Endothelial cell of umbilical vein (primary cell): ENCODE results near the gene INHBC. TPM values are rescaled to one million over a fixed set of nuclear protein-coding genes. Genes with fewer than 3 reads are reported as not detected.

ENCODE experiments used
- BruUV-seq: library from RNA; stranded (reverse); fragments of 400-500 nt; replicated peaks from 2 replicates; lab custom pipeline; 2021; lab: Mats Ljungman, UMichigan
- CTCF ChIA-PET: fragments of 300-600, 350-600 bp; sonication (Branson Sonifier 250); formaldehyde crosslinking; loops from one replicate; lab custom pipeline; 2021; ENCODE audit warnings: antibody characterized with exemption, inconsistent platforms; lab: Charles Lee
- POLR2A ChIA-PET: fragments of 300-600, 350-600 bp; sonication (Branson Sonifier 250); formaldehyde crosslinking; loops from one replicate; lab custom pipeline; 2021; ENCODE audit warnings: antibody characterized with exemption, inconsistent platforms; lab: Charles Lee
- DNase-seq: peaks from one replicate; pipeline ENCODE4 v3.0.0-alpha.2; 2011; ENCODE audit warnings: low read depth, low spot score
- FAIRE-seq: peaks from 2 replicates; lab custom pipeline; 2011; peaks lifted over from hg19 to GRCh38; lab: Jason Lieb, UNC
- H2AFZ ChIP-seq: 2 replicates; pipeline ENCODE4 v1.6.0; 2012; ENCODE audit warnings: low read depth, low read length, control low read depth, inconsistent platforms
- H3K27ac ChIP-seq: 2 replicates; pipeline ENCODE4 v1.5.1; 2011; ENCODE audit warnings: low read depth, mild to moderate bottlenecking, control low read depth, low read length, moderate library complexity; ENCODE audit not compliant: insufficient read depth
- H3K27me3 ChIP-seq, 2 experiments: 2 replicates each; pipeline versions ENCODE4 v1.6.0 to v1.6.1; 2011; ENCODE audit warnings: low read length in 2 of 2, mixed read lengths in 1 of 2; ENCODE audit not compliant: control insufficient read depth in 2 of 2, insufficient read depth in 2 of 2
- H3K36me3 ChIP-seq, 2 experiments: 2 replicates in 1 of 2; 3 replicates in 1 of 2; pipeline ENCODE4 v1.5.1; 2011; ENCODE audit warnings: low read length in 2 of 2, mild to moderate bottlenecking in 1 of 2, moderate library complexity in 1 of 2; ENCODE audit not compliant: control insufficient read depth in 2 of 2, insufficient read depth in 2 of 2; ENCODE audit errors: extremely low read depth in 1 of 2
- H3K4me1 ChIP-seq: 3 replicates; pipeline ENCODE4 v1.5.1; 2011; ENCODE audit warnings: mild to moderate bottlenecking, low read length; ENCODE audit not compliant: control insufficient read depth, insufficient read depth; ENCODE audit errors: extremely low read depth
- H3K4me2 ChIP-seq: 2 replicates; pipeline ENCODE4 v1.6.1; 2011; ENCODE audit warnings: low read length, control low read depth, mixed read lengths; ENCODE audit not compliant: insufficient read depth
- H3K4me3 ChIP-seq, 3 experiments: fragments of 200-600 bp in 1 of 3; sonication (generic), shearing (Covaris generic) in 1 of 3; replicated peaks in 1 of 3; 2 replicates each; pipeline ENCODE4 v1.5.1; 2011 to 2016; ENCODE audit warnings: control low read depth in 3 of 3, low read length in 3 of 3, mild to moderate bottlenecking in 2 of 3, inconsistent platforms in 1 of 3, low read depth in 1 of 3, moderate library complexity in 1 of 3; ENCODE audit not compliant: insufficient read depth in 1 of 3
- H3K79me2 ChIP-seq: 2 replicates; pipeline ENCODE4 v1.6.0; 2012; ENCODE audit warnings: low read length, inconsistent platforms; ENCODE audit not compliant: control insufficient read depth, insufficient read depth
- H3K9ac ChIP-seq: replicated peaks from 2 replicates; pipeline ENCODE3; 2011; ENCODE audit warnings: low read length, control low read depth; ENCODE audit not compliant: insufficient read depth; ENCODE audit errors: extremely low read depth
- H3K9me1 ChIP-seq: replicated peaks from 3 replicates; pipeline ENCODE4 v1.6.0; 2011; ENCODE audit warnings: mild to moderate bottlenecking, low read length; ENCODE audit not compliant: control insufficient read depth, insufficient read depth; ENCODE audit errors: extremely low read depth
- H3K9me3 ChIP-seq: replicated peaks from 2 replicates; pipeline ENCODE4 v1.5.1; 2012; ENCODE audit warnings: low read length, inconsistent platforms; ENCODE audit not compliant: control insufficient read depth, insufficient read depth
- H4K20me1 ChIP-seq: replicated peaks from 2 replicates; pipeline ENCODE3; 2011; ENCODE audit warnings: mild to moderate bottlenecking, low read length; ENCODE audit not compliant: control insufficient read depth, insufficient read depth; ENCODE audit errors: extremely low read depth
- CTCF ChIP-seq, 2 donors: IDR thresholded peaks; 1 replicate in 1 of 2; 2 replicates in 1 of 2; pipeline ENCODE4 v1.5.1; 2011; ENCODE audit warnings: low read length in 2 of 2, mild to moderate bottlenecking in 2 of 2, moderate library complexity in 2 of 2, control low read depth in 1 of 2, inconsistent platforms in 1 of 2, low read depth in 1 of 2; ENCODE audit not compliant: insufficient read depth in 1 of 2; ENCODE audit errors: extremely low read depth in 1 of 2
- EZH2 ChIP-seq: IDR thresholded peaks from 2 replicates; pipeline ENCODE4 v1.6.1; 2012; ENCODE audit warnings: borderline replicate concordance, low read depth, mild to moderate bottlenecking, moderate library complexity, low read length, inconsistent platforms; ENCODE audit not compliant: severe bottlenecking
- GATA2 ChIP-seq: IDR thresholded peaks from 2 replicates; pipeline ENCODE4 v1.7.0; 2011; ENCODE audit warnings: low read depth, mild to moderate bottlenecking, moderate library complexity, mixed read lengths, low read length; ENCODE audit not compliant: insufficient read length, insufficient read depth
- MAX ChIP-seq: IDR thresholded peaks from 2 replicates; pipeline ENCODE4 v1.6.1; 2011; ENCODE audit not compliant: insufficient read depth, insufficient read length
- MYC ChIP-seq: IDR thresholded peaks from one replicate; pipeline ENCODE4 v1.6.1; 2011; ENCODE audit warnings: mild to moderate bottlenecking, low read depth, low read length
- POLR2A ChIP-seq: IDR thresholded peaks from 2 replicates; pipeline ENCODE4 v1.6.1; 2012; ENCODE audit warnings: low read depth, mild to moderate bottlenecking, control low read depth, low read length
- POLR2AphosphoS5 ChIP-seq: IDR thresholded peaks from 2 replicates; pipeline ENCODE4 v1.6.1; 2012; ENCODE audit warnings: low read depth, mild to moderate bottlenecking, control low read depth, low read length, moderate library complexity; ENCODE audit not compliant: insufficient read depth
- dilution Hi-C: fragments of 300-500 bp; cut with MboI; formaldehyde crosslinking; loops from one replicate; pipeline ENCODE4 v1.15.0; 2019; ENCODE audit warnings: low sequenced_read_pairs; ENCODE audit not compliant: extremely low pct_ligation_motif_present
- intact Hi-C: fragments of 100-400 bp; cut with micrococcal nuclease; formaldehyde crosslinking; loops from one replicate; pipeline ENCODE4 v1.10.0; 2022
- polyA plus RNA-seq, 4 experiments: library from polyadenylated mRNA; depleted of rRNA in 3 of 4; stranded (reverse) in 3 of 4; unstranded in 1 of 4; fragments of >200 nt; gene quantifications; 2 replicates each; pipeline versions ENCODE4 v1.2.1 to v1.2.3, GENCODE V29; 2011 to 2012; ENCODE audit warnings: missing spikeins in 1 of 4
- total RNA-seq: library from RNA; stranded (reverse); gene quantifications from 2 replicates; pipeline ENCODE4 v1.2.3, GENCODE V29; 2021

Gene INHBC
- total and polyA plus RNA-seq, 2 donors (not counting 3 experiments of a cell fraction or from before 2014, with no cell fraction given): not detected

- intact Hi-C loops: loop anchor here (1.0 to 5.0 kb wide), 3 partner anchors 28 to 59 kb away; partner anchors contain the start of genes DCTN2, DDIT3, GLI1 and MBD6
- POLR2A ChIA-PET: interaction anchor here (0.7 kb wide), 1 partner anchor 18 kb away, joined by 8 read pairs; no protein-coding TSS in a partner anchor
These were observed 53.2 kb downstream of the INHBC start, which contains the start of gene MARS1 for GRCh38 chr12:57487597-57488401. Gene MARS1, plus strand, starts transcription at chr12:57488068. Its CDS starts 23 bp downstream, at chr12:57488091.

More at GRCh38 chr12:57487597-57488401, 53.2 kb downstream of the INHBC start, which contains the start of gene MARS1:
- H2AFZ ChIP-seq: peak within 1 kb of the TSS; percentile 77
- BruUV-seq: no TSS peak
- peak; percentile 95 for DNase-seq
- H3K9me3 ChIP-seq: no peaks in the 10 kb centered on the region
- no peaks in the 10 kb centered on the region for H3K27me3 ChIP-seq
- H3K36me3 ChIP-seq: peaks cover 8 to 16% of the 10 kb centered on the region in 2 experiments
- H4K20me1 ChIP-seq: no peaks in the 10 kb centered on the region
- peaks cover 23% of the 10 kb centered on the region for H3K79me2 ChIP-seq
- no peaks in the 10 kb centered on the region for H3K9me1 ChIP-seq
- peak within 1 kb of the TSS; percentile 60 to 99 (median 94) for H3K4me3 ChIP-seq
- H3K4me2 ChIP-seq: peak within 1 kb of the TSS; percentile 87
- FAIRE-seq: peak; percentile 97
- dilution Hi-C loops: no loop called here
- H3K9ac ChIP-seq: peak within 1 kb of the TSS; percentile 91
- CTCF ChIA-PET: interaction anchor here (1.1 to 1.6 kb wide), 3 partner anchors 9 to 13 kb away, joined by 3 to 5 read pairs (median 3); no protein-coding TSS in a partner anchor
- peak within 1 kb of the TSS; percentile 48 for H3K27ac ChIP-seq
- H3K4me1 ChIP-seq: peaks cover 9% of the 10 kb centered on the region
- no peak for TF ChIP-seq CTCF (IDR thresholded peaks at IDR 0.05; ENCODE audit: extremely low read depth in 1 of 2, insufficient read depth in 1 of 2, low read depth in 1 of 2, low read length in 2 of 2)
- no peak for TF ChIP-seq EZH2
- TF ChIP-seq GATA2: no peak
- TF ChIP-seq MAX: peak; percentile 18
- TF ChIP-seq MYC: peak; percentile 81
- peak; percentile 90 for TF ChIP-seq POLR2AphosphoS5
- peak; percentile 86 for TF ChIP-seq POLR2A
